ENCODE results near the gene LAS1L.
"Not testable (repeated sequence)": the region's sequence is repeated elsewhere in the genome, so short reads cannot be mapped to it uniquely, and the experiment has no call there.

The LAS1L gene

DNA sequence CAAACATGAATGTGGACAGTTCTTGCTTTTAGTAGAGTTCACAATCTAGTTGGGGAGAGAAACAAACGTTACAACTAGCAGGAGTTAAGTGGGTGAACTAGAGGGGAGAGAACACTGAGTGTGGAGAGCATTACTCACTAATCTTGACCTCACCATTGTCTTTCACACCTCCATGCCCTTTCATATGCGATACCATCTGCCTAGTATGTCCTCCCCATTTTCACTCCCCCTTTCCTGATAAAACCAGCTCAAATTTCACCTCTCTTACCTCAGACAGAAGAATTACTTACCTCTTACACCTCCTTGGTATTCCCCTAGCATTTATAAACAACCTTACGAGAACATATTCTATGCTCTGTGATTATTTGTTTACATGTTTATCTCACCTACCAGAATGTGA is 53.6 kb downstream of the LAS1L start:
- no peak overlapping the region for H3K4me3 ChIP-seq (ENCODE audit: low read depth, low read length, poor library complexity, severe bottlenecking)
- H3K79me2 ChIP-seq (ENCODE audit: insufficient read depth, low read length) = no peaks in the 10 kb centered on the region
- H3K9me2 ChIP-seq (ENCODE audit: low read depth, low read length) = no peaks in the 10 kb centered on the region
- no peak for TF ChIP-seq EZH2 (IDR thresholded peaks at IDR 0.05; ENCODE audit: borderline replicate concordance, low read length)
- no peak for TF ChIP-seq CTCF (IDR thresholded peaks at IDR 0.05; ENCODE audit: low read length)
- H2AFZ ChIP-seq (ENCODE audit: low read length) = no peak overlapping the region
- no peak overlapping the region for H3K9ac ChIP-seq (ENCODE audit: low read length)
- H3K4me2 ChIP-seq (ENCODE audit: low read length) = no peak overlapping the region
- no peaks in the 10 kb centered on the region for H3K9me3 ChIP-seq (ENCODE audit: low read length)
- no peaks in the 10 kb centered on the region for H3K4me1 ChIP-seq (ENCODE audit: insufficient read depth, low read length, severe bottlenecking)
- H4K20me1 ChIP-seq (ENCODE audit: insufficient read depth, low read length) = no peaks in the 10 kb centered on the region
- no peaks in the 10 kb centered on the region for H3K27me3 ChIP-seq (ENCODE audit: insufficient read depth, low read length)
- no peaks in the 10 kb centered on the region for H3K36me3 ChIP-seq (ENCODE audit: insufficient read depth, low read length)
- no peak overlapping the region for H3K27ac ChIP-seq (ENCODE audit: low read depth, low read length, poor library complexity, severe bottlenecking)
- no peaks in the 10 kb centered on the region for H3F3A ChIP-seq (ENCODE audit: insufficient read depth, low read length)

GRCh38 chrX:65479102-65479501 is 55.5 kb downstream of the LAS1L start:
- H3K27ac ChIP-seq (ENCODE audit: low read depth, low read length, poor library complexity, severe bottlenecking); H3K9me3 ChIP-seq (ENCODE audit: low read length); H2AFZ ChIP-seq (ENCODE audit: low read length); H3F3A ChIP-seq (ENCODE audit: insufficient read depth, low read length); H3K9me2 ChIP-seq (ENCODE audit: low read depth, low read length); H3K27me3 ChIP-seq (ENCODE audit: insufficient read depth, low read length); H3K4me1 ChIP-seq (ENCODE audit: insufficient read depth, low read length, severe bottlenecking); H3K36me3 ChIP-seq (ENCODE audit: insufficient read depth, low read length); H4K20me1 ChIP-seq (ENCODE audit: insufficient read depth, low read length); H3K4me2 ChIP-seq (ENCODE audit: low read length); H3K4me3 ChIP-seq (ENCODE audit: low read depth, low read length, poor library complexity, severe bottlenecking); H3K9ac ChIP-seq (ENCODE audit: low read length); H3K79me2 ChIP-seq (ENCODE audit: insufficient read depth, low read length): not testable (repeated sequence)

- no peaks in the 10 kb centered on the region for H3K27me3 ChIP-seq (ENCODE audit: insufficient read depth, low read length)
- no peaks in the 10 kb centered on the region for H3K4me1 ChIP-seq (ENCODE audit: insufficient read depth, low read length, severe bottlenecking)
- H3K27ac ChIP-seq (ENCODE audit: low read depth, low read length, poor library complexity, severe bottlenecking) = no peak overlapping the region
- no peaks in the 10 kb centered on the region for H3K79me2 ChIP-seq (ENCODE audit: insufficient read depth, low read length)
- no peak overlapping the region for H3K4me3 ChIP-seq (ENCODE audit: low read depth, low read length, poor library complexity, severe bottlenecking)
- no peak overlapping the region for H3K9ac ChIP-seq (ENCODE audit: low read length)
- no peaks in the 10 kb centered on the region for H3K36me3 ChIP-seq (ENCODE audit: insufficient read depth, low read length)
- no peak overlapping the region for H2AFZ ChIP-seq (ENCODE audit: low read length)
- H4K20me1 ChIP-seq (ENCODE audit: insufficient read depth, low read length) = no peaks in the 10 kb centered on the region
- no peak overlapping the region for H3K4me2 ChIP-seq (ENCODE audit: low read length)
- TF ChIP-seq CTCF (IDR thresholded peaks at IDR 0.05; ENCODE audit: low read length) (no peak), EZH2 (IDR thresholded peaks at IDR 0.05; ENCODE audit: borderline replicate concordance, low read length) (no peak)
- no peaks in the 10 kb centered on the region for H3F3A ChIP-seq (ENCODE audit: insufficient read depth, low read length)
- no peaks in the 10 kb centered on the region for H3K9me3 ChIP-seq (ENCODE audit: low read length)
- H3K9me2 ChIP-seq (ENCODE audit: low read depth, low read length) = no peaks in the 10 kb centered on the region
Observed at GRCh38 chrX:65476564-65476963, 58.0 kb downstream of the LAS1L start.

DNA sequence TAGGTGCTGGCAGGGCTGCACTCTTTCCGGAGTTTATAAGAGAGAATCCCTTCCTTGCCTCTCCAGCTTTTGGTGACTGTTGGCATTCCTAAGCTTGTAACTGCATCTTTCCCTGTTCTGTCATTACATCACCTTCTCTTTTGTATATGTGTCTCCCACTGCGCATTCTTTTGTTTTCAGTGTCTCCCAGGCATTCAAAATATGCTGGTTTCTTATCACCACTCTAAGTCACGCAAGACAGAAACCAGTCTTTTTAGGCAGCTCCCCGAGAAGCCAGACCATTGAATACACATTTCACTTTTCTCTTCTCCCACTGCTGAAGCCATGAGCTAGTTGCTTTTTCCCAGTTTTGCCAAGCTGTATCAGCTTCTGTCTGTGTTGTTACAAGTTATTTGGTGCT is 71.0 kb downstream of the LAS1L start:
- H3K36me3 ChIP-seq (ENCODE audit: insufficient read depth, low read length) = no peaks in the 10 kb centered on the region
- no peak overlapping the region for H3K27ac ChIP-seq (ENCODE audit: low read depth, low read length, poor library complexity, severe bottlenecking)
- no peak overlapping the region for H3K9ac ChIP-seq (ENCODE audit: low read length)

More for the DNA sequence above, 71.0 kb downstream of the LAS1L start:
- H4K20me1 ChIP-seq (ENCODE audit: insufficient read depth, low read length) = no peaks in the 10 kb centered on the region
- H3F3A ChIP-seq (ENCODE audit: insufficient read depth, low read length) = no peaks in the 10 kb centered on the region
- H3K4me2 ChIP-seq (ENCODE audit: low read length) = no peak overlapping the region
- no peaks in the 10 kb centered on the region for H3K79me2 ChIP-seq (ENCODE audit: insufficient read depth, low read length)
- no peak overlapping the region for H2AFZ ChIP-seq (ENCODE audit: low read length)
- TF ChIP-seq CTCF (IDR thresholded peaks at IDR 0.05; ENCODE audit: low read length) (no peak), EZH2 (IDR thresholded peaks at IDR 0.05; ENCODE audit: borderline replicate concordance, low read length) (no peak)
- H3K27me3 ChIP-seq (ENCODE audit: insufficient read depth, low read length) = no peaks in the 10 kb centered on the region
- no peak overlapping the region for H3K4me3 ChIP-seq (ENCODE audit: low read depth, low read length, poor library complexity, severe bottlenecking)
- H3K4me1 ChIP-seq (ENCODE audit: insufficient read depth, low read length, severe bottlenecking) = no peaks in the 10 kb centered on the region
- no peaks in the 10 kb centered on the region for H3K9me3 ChIP-seq (ENCODE audit: low read length)
- no peaks in the 10 kb centered on the region for H3K9me2 ChIP-seq (ENCODE audit: low read depth, low read length)

All from OCI-LY1 (cell line).